Activated CD4-positive, alpha-beta T cell treated with anti-CD3 and anti-CD28 coated beads, Interleukin-10, Interleukin-2, amounts not matched to agents 100 ng/mL and 50 ng/mL, durations not matched to agents 16 hours and 8 hours (primary cell): ENCODE data around the gene TOR1AIP2.

Source experiments
- DNase-seq: peaks from one replicate; pipeline ENCODE4 v3.0.0-alpha.2; 2020

TOR1AIP2 gene

DNA sequence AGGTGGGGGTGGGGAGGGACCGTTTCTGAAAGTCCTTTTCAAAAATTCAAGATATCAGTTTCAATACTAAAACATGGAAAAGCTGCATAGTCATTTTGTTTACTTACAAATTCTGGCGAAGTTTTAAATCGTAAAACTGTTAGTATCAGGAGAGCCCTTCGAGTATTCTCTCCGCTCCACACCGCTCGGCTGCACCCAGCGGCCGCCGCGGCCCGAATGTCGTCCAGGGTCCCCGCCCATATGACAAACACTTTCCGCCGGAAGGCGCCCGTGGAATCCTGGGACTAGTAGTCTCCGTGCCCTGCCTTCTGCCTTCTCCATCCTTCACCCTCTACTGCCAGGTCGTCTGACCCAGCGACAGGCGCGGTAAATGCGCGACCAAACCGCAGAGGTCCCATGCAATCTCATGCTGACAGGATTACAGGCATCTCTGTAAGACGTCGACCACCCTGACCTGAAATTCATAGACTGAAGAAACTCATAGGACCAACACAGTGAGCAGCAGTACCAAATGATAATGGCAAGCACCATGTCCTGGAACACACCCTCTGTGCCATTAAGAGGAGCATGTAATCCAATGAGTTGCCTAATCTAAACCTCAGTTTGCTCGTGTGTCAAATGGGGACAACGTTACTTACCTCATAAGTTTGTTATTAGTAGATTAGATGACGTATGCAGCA lies at the start of gene TOR1AIP2:
TSS of gene TOR1AIP2 (minus strand) at position 218 of the 680 bp plus-strand sequence. CDS start 25,138 bp downstream, outside the sequence.
- peak; percentile 94 for DNase-seq

DNA sequence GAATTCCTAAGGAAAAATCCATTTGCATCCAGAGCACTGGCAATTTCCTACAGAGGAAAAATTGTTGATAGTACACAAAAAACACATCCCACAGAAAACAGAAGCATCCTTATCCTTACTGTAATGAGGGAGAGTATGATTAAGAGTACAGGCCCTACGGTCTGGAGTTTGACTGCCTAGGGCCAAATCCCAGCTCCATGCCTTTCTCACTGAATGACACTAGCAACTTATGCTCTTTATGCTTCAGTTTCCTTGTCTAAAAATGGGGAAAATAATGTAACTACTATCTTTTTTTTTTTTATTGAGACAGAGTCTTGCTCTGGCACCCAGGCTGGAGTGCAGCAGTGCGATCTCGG lies 49.2 kb upstream of the TOR1AIP2 start:
- no peak for DNase-seq

DNA sequence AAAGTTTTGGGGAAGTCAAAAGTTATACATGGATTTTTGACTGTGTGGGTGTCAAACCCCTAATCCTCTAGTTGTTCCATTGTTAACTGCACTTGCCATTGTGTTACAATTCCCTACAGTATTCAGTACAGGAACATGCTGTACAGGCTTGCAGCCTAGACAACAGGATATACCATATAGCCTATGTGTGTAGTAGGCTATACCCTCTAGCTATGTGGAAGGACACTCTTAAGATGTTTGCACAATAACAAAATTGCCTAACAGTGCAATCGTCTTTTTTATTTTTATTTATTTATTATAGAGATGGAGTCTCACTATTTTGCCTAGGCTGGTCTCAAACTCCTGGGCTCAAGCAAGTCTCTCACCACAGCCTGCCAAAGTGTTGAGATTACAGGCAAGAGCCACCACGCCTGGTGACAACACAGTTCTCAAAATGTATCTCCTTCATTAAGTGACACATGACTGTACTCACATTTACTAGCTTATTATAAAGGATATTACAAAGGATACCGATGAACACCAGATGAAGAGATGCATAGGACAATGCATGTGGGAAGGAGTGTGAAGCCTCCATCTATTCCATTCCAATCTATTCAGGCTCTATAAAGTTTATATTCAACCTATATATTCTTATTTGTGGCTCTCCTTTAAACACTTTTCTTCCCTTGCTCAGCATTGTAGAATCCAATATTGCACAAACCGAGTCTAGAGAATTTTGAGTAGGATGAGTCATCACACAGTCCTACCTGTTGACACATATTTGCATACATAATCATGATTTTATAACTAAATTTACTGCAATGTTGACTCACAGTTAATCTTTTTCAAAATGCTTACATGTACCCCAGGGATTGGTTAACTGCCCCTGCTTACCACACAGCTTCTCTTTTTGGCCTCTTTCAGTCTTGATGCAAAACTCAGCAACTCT lies 48.6 kb upstream of the TOR1AIP2 start:
- no peak for DNase-seq

DNA sequence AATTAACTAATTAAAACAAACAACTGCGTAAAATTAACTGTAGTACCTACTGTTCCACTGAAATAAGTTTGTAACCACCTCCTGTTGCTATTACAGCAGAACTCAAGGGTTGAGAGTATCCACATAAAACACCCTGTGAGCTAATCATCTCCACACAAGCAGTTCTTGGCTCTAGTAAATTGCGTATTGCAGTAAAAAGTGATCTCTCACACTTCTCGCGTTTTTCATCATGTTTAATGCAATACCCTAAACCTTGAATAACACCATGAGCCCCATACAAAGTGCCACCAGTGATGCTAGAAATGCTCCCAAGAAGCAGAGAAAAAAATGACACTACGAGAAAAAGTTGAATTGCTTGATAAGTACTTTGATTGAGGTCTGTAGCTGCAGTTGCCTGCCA lies 47.7 kb upstream of the TOR1AIP2 start:
- DNase-seq = no peak

DNA sequence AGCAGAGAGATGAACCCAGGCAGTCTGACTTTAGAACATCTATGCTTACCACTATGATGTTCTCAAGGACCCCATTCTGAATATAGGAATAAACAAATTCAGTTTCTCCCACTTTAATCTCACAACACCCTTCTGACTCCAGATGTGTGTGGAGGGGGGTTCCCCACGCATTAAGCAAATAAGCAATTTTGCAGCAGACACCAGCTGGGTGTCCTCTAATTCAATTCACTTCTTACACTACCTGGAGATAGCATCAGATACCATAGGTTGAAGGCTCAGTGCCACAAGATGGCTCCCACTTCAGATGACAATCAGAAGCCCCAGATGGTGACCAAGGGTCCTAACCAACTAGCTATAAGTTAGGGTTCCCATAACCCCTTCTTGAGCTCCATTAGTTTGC lies 46.7 kb upstream of the TOR1AIP2 start:
- no peak for DNase-seq

DNA sequence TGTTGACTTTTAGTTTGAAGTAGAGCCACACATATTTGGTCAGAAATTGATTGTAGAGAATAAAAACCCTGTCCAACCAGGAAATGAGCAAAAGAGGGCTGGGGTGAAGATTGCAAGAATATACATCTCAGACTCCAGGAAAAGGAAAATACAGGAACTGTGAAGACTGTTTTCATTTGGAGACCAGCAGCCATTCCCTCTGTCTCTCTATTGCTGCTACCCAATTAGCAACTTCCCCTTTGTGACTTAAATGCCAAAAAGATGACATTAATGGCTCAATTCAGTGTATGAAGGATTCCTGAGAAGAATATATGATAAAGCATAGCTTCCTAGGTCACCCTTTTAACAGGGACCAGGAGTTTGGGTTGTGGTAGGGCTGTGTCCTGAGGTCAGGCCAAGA lies 45.4 kb upstream of the TOR1AIP2 start:
- no peak for DNase-seq

DNA sequence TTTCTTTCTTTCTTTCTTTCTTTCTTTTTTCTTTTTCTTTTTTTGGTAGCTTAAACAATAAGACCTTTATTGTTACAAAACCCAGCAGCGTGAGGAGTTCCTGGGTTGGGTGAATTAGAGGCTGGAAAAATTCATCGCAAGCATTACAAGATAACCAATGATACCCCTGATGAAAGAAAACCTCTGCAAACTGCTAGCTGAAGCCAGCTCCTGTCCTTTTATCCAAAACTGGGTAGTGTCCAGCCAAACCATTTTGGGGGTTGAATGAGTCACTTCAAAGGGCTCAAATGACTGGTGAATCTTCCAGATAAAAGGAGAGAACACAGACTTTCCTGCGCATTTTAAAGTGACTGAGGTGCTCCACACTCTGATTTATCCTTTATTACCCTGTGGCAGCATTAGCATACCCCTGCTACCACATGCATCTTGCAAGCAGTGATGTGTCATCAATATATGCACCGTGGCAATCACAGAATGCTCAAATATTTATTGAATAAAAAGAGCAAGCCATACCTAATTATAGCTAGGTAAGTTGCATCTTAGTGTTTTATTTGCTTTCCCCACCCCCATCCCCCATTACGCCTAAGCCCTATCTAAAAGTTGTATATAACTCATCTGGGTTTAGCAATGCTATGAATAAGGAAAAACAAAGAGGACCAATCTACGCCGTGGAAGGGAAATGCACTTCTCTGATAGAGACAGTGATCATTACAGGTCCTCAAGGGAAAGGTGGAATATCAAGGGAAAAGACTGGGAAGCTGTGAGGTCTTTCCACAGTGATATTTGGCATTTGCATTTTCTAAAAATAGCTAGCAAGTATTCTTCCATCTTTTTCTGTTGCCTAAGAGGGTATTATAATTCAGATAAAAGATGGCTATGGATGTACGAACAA lies 44.6 kb upstream of the TOR1AIP2 start:
- no peak for DNase-seq

DNA sequence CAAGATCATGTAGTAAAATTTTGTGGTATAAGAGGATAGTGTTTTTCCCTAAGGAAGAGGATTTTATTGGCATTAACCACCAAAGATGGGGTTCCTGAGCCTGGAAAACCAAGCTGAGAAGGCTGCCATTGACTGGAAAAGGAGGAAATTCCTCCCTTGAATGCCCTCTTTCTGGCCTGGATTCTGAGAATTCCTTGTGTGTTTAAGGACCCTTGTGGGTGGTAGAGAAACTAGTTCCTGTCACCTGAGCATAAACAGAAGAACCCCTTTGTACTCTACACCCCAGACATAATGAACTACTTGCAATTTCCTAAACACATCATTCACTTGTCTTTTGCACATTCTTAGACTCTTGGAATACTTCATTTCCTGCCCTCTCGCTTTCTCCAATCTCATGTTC lies 43.9 kb upstream of the TOR1AIP2 start:
- no peak for DNase-seq

DNA sequence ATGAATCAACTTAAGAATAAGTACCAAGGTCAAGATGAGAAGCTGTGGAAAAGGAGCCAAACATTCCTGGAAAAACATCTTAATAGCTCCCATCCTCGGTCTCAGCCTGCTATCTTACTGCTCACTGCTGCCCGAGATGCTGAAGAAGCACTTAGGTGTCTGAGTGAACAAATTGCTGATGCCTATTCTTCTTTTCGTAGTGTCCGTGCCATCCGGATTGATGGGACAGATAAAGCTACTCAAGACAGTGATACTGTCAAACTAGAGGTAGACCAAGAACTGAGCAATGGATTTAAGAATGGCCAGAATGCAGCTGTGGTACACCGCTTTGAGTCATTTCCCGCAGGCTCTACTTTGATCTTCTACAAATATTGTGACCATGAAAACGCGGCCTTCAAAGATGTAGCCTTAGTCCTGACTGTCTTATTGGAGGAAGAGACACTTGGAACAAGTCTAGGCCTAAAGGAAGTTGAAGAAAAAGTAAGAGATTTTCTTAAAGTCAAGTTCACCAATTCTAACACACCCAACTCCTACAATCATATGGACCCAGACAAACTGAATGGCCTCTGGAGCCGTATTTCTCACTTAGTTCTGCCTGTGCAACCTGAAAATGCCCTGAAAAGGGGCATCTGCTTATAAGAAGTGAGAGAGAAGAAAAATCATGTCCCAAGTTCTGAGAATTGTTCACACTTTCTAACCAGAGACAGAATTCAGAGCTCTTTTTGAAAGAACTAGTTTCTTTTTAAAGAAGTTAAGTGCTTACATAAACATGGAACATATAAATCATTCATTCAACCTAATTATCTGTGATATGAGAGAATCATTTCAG lies 40.2 kb upstream of the TOR1AIP2 start:
- DNase-seq = peak; percentile 38

DNA sequence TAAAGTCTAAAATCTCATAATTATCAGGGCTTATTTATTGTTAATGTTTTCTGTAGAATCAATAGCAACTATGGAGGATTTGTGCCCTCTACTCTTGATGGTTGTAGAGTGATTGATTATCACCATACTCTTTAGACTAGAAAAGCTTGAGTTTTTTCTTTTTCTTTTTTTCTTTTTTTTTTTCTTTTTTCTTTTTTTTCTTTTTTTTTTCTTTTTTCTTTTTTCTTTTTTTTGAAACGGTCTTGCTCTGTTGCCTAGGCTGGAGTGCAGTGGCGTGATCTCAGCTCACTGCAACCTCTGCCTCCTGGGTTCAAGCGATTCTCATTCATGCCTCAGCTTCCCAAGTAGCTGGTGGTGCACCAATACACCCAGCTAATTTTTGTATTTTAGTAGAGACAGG lies 34.2 kb upstream of the TOR1AIP2 start:
- no peak for DNase-seq

DNA sequence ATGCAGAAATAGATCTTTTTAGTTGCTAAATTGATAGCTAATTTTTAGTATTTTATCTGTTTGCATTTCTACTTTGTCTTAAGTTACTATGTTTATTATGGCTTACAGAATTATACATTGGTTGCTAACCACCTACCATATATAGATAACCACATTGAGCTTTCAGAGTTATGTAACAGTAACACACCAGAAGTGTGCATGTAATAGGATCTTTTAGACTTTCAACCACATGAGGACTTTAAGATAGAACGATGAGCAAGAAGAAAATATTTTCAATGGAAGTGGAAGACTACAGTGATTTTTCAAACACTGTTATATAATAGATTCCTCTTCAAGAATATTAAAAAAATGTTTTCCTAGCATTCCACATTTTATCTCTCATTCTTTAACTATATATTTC lies 33.3 kb upstream of the TOR1AIP2 start:
- DNase-seq = no peak

DNA sequence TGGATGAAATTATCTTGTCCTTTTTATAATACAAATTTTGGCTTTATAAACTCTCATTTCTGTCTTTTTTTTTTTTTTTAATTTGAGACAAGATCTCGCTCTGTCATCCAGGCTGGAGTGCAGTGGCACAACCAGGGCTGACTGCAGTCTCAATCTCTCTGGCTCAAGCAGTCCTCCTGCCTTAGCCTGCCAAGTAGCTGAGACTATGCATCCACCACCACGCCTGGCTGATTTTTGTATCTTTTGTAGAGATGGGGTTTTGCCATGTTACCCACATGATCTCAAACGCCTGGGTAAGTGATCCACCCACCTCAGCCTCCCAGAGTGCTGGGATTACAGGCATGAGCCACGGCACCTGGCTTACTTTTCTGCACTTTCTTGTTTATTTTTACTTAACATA lies 12.0 kb upstream of the TOR1AIP2 start:
- DNase-seq = no peak

DNA sequence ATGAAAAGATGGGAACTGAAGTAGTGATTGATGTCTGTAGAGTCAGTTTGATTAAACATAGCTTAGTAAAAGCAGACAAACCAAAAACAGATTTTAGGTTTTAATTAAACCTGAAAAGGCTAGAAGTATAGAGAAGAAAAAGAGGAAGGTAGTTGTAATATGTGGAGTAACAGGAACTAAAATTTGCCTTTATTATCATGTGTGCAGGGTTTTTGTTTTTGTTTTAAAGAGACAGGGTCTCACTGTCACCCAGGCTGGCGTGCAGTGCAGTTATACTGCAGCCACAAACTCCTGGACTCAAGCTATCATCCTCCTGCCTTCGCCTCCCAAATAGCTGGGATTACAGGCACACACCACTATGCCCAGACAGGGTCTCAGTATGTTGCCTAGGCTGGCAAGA lies 10.5 kb upstream of the TOR1AIP2 start:
- no peak for DNase-seq

DNA sequence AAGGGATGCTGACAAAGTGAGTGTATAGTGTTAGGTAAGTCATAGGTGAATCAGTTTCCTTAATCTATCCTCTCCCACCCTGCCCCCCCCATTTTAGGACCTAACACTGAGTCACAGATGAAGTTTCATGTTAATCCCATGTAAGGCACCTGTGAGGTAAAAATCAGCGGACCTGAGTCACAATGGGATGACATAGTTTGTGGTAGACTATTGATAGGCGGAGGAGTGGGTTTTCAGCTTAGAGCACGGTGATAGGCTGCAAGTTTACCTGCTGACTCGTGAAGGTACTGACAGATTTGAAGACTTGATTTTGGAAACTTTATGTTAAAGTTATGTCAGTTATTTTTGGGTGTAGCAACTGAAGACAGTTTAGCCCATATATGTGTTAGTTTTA lies 6.1 kb upstream of the TOR1AIP2 start:
- DNase-seq = peak; percentile 83

DNA sequence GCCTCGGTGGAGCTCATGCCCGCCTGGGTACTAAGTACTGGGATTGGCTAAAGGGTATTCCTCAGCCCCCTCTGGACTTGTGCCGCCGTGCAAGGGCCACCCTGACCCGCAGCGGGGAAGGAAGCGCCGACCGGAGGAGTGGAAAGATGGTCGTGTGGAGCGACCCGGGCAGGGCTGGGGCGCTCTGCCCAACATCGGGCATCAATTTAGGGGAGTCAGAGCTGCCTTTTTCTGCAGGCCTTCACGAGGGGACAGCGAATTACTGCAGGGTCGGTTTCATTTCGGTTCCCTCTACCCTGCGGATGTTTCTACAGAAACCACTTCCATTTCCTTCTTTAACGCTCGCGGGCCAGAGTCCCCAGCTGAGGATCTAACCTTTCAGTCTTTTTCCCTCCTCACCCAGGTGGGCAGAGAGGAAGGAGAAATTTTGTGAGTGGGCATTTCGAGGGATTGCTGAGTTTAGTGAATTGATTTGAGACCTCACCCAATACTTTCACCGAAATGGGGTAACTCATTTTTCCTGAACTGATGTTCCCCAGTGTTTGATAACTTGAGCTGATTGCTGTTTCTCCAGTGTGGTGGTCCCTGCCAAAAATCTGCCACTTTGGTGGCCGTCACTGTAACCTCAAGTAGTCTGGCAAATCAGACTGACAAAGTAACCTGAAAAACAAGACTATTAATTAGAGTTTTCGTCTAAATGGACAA lies 5.6 kb upstream of the TOR1AIP2 start:
- DNase-seq = peak; percentile 60

DNA sequence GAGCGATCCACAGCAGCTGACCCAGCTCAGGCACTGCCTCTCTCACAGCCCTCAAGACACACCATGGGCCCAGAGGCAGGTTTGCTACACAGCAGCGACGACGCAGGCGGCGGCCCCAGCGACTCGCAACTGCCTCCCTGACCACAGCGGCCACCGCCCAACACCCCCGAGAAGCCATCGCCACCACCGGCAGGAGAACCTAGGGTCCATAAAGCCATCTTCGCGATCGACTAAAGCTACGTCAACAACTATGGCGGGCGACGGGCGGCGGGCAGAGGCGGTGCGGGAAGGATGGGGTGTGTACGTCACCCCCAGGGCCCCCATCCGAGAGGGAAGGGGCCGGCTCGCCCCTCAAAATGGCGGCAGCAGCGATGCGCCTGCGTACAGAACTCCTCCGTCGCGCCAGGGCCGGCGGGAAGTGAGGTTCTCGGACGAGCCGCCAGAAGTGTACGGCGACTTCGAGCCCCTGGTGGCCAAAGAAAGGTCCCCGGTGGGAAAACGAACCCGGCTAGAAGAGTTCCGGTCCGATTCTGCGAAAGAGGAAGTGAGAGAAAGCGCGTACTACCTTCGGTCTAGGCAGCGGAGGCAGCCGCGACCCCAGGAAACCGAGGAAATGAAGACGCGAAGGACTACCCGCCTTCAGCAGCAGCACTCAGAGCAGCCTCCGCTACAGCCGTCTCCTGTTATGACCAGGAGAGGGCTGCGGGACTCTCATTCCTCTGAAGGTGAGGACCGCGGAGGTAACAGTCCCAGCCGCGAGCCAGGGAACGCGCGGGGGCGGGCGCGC lies 4.8 kb upstream of the TOR1AIP2 start, which contains the start of gene TOR1AIP1:
TSS of gene TOR1AIP1 (plus strand) at position 33 of the 787 bp plus-strand sequence. CDS start at position 251, 218 bp downstream.
- DNase-seq = peak; percentile 98

DNA sequence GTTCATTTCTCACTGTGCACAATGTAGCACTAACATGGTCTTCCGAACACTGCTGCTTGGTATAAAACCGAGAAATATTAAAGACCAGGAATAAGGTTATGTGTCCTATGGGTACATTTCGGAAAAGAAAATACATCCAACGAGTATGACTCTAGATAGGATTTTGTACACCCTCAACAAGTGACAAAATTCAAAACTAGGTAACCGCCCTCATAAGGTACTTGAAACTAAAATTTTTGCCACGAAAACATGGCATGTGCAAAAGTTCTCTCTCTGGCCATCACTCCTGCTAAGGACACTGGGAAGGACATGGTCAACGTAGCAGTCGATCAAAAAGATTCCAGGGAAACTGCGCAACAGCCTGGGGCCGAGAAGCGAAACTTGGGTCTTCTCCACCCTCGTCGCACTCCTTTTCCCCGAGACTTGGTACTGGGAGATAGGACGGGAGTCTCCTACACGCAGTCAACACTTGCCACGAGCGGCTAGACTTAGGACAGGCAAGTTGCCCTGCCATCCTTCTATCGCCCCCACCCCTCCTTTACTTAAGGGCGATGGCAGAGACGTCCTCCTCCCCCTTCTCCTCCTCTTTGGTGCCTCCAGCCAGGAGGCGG lies 4.1 kb upstream of the TOR1AIP2 start:
- DNase-seq = no peak

DNA sequence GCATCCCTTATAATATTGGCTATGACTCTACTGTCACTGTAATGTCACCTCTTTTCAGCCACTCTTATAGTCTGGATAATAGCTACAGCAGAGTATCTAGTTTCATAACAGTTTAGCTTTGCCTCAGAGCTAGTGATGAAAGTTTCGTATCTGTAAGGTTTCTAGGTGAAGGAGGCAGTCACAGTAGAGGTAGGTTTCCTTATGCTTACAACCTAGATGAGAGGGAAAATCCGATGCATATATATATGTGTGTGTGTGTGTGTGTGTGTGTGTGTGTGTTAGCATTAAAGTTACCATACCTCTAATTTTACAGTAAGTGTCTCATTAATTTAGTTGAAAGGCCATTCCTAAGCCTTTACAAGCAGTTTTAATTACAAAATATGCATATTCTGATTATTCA lies 2.2 kb upstream of the TOR1AIP2 start:
- peak; percentile 35 for DNase-seq

DNA sequence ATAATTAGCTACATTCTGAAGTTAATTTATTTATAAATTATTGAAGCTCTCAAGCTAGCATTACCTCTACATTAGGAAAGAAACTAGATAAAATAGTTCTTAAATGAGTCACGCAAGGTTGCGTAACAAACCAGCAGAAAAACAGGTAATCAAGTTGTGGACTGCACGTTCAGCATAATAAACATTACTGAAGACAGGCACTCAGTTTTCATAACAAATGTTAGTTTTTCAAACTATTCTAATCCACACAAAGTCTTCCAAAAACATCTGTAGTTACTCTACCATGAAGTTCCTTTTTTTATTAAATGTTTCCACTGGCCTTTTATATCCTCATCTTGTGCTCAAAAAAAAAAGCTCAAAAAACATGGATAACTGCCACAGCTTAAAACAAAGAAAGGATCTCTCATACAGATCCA lies 1.3 kb downstream of the TOR1AIP2 start:
- peak; percentile 57 for DNase-seq
